ENCODE data around the gene NWD2.

Gene NWD2

DNA sequence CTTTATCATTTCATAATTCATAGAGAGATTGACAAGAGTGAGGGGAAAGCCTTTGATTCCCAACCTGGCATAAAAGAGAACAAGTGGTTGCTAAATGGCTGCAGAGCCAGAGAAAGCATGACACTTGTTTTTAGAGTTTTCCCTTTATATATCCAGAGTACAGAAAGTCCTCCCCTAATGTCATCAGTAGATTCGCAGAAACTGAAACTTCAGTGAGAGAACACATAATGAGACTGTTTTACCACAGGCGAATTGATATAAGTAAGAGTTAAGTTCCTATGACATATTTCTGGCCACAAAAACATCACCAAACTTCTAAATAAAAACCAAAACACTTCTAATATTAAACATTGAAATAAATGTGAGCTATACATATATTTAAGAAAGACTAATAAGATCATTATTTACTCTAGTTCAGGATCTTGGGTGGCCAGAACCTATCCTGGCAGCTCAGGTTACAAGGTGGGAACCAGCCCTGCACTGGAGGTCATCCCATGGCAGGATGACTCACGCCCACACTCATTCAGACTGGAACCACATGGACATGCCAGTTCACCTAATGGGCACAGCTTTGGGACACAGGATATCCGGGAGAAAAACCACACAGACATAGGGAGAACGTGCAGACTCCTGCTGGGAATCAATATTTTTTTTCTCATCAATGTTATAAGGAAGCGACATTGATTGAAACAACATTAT, 35.5 kb downstream of the NWD2 start:
- DNase-seq (ENCODE audit: low read depth in 2 of 2): no peak

DNA sequence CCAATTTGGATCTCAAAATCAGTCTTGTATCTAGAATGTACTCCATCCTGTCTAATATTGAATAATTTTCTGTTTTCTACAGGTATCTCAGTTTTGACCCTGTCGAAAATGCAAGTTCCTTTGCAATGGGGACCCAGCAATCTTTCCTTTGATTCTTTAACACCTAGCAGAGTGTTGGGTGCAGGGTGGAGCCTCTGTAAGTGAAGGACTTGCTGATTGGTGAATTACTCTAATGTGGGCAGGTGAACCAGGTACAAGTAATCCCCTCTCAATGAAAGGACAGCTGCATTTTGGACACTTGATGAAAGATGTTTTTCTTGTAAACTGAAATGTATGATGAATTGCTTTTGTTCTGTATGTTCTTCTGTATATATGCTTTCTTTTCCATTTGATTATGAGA, 54.9 kb downstream of the NWD2 start:
- DNase-seq (ENCODE audit: low read depth in 2 of 2): no peak

GRCh38 chr4:37304612-37305011, 60.1 kb downstream of the NWD2 start:
- no peak for DNase-seq (ENCODE audit: low read depth in 2 of 2)

- no peak for DNase-seq (ENCODE audit: low read depth in 2 of 2)
These were observed 61.4 kb downstream of the NWD2 start for GRCh38 chr4:37305984-37306383.

- DNase-seq (ENCODE audit: low read depth in 2 of 2): no peak
These were observed 72.6 kb downstream of the NWD2 start for GRCh38 chr4:37317104-37317643.

DNA sequence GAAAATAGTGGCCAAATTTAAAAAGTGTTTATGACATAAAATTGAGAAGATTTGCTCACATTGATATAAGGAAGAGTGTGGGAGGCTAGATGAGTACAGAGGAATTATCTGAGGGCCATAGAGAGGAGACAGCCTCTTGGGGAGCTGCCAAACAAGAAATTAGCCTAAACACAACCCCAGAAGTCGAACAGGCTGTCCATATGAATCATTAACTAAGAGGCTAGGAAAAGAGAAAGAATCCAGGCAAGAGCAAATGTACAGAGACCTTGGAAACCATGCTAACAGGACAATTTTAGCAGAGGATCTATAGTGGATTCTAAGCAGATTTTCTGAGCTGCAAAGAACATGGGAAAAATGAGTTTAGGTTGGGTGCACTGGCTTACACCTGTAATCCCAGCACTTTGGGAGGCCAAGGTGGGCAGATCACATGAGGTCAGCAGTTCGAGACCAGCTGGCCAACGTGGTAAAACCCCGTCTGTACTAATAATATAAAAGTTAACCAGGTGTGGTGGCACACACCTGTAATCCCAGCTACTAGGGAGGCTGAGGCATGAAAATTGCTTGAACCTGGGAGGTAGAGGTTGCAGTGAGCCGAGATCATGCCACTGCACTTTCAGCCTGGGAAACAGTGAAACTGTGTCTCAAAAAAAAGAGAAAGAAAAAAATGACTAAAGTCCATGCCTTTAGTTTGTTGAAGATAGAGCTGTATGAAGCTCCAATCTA, 76.1 kb downstream of the NWD2 start:
- DNase-seq (ENCODE audit: low read depth in 2 of 2): no peak

- DNase-seq (ENCODE audit: low read depth in 2 of 2): no peak
These were observed 77.6 kb downstream of the NWD2 start for GRCh38 chr4:37322122-37322521.

DNA sequence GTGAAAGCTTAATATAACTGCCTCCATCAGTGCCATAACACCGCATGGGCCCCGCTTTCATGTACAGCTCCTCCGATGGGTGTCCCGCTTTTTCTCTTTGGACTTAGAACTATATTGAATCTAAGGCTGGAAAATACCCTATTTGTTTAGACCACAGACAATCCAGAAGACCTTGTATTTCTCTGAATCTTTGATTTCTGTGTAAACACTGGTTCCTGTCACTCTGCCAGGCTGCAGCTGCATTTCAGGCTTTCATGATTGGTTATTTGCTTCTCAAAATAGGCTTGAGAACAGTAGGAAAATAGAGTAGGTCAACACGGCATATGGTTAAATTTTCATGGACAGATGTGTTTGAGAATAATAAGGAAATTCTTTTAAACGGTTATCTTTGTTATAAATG, 80.0 kb downstream of the NWD2 start:
- DNase-seq (ENCODE audit: low read depth in 2 of 2): no peak

- no peak for DNase-seq (ENCODE audit: low read depth in 2 of 2)
These were observed 82.3 kb downstream of the NWD2 start for GRCh38 chr4:37326852-37327251.

GRCh38 chr4:37338972-37339371, 94.4 kb downstream of the NWD2 start:
- DNase-seq (ENCODE audit: low read depth in 2 of 2): no peak

DNA sequence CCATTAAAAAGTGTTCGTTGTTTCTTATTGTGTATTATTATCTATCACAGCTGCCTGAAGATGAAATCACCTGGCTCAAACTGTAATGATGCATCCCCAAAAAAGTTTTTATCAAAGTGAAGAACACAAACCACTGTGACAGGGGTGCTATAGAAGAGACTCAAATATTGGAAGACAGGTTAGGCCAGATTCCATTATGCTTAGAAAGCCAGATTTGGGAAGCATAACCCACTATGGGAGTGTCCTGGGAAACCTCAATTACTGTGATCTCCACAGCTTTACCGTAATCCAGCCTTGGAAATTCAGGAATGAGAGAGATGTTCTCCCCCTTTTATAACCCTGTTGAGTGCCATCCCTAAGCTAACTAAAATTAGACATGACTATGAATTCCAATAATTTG, 114.2 kb downstream of the NWD2 start:
- DNase-seq (ENCODE audit: low read depth in 2 of 2): no peak

GRCh38 chr4:37359261-37359660, 114.7 kb downstream of the NWD2 start:
- DNase-seq (ENCODE audit: low read depth in 2 of 2): no peak

DNA sequence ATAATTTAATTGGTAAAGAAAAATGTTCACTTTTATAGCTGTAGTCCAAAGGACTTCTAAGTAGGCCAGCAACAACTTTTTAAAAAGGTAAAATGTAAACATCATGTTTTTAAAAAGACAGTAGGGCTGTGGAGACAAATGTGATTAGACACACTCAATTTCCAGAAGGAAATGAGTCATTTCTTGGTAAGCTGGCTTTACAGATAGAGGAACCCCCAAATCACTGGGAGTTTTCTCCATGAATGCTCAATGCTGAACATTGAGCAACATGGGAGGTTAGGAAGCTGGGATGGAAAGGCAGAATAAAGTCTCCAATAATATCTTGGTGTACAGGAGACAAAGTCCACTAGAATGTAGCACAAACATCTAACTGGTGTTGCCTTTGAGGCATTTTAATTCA, 121.3 kb downstream of the NWD2 start:
- no peak for DNase-seq (ENCODE audit: low read depth in 2 of 2)

GRCh38 chr4:37367901-37368300, 123.4 kb downstream of the NWD2 start:
- DNase-seq (ENCODE audit: low read depth in 2 of 2): no peak

DNA sequence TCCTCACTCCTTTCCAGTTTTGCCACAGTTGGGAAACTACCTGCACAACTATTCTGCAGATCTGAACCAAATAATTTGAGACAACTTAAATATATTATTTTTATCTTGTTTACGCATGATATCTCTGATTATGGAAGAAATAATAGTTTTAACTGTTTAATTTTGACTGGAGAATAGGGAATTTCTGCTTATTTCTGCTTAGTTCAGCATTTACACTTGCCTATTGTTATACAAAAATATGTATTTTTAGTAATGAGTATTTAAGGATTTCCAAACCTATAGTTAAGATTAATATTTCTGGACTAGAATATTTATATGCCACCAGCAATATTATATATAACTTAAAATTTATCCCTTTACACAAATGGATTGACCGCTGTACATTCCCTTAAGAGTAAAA, 125.5 kb downstream of the NWD2 start:
- DNase-seq (ENCODE audit: low read depth in 2 of 2): no peak

DNA sequence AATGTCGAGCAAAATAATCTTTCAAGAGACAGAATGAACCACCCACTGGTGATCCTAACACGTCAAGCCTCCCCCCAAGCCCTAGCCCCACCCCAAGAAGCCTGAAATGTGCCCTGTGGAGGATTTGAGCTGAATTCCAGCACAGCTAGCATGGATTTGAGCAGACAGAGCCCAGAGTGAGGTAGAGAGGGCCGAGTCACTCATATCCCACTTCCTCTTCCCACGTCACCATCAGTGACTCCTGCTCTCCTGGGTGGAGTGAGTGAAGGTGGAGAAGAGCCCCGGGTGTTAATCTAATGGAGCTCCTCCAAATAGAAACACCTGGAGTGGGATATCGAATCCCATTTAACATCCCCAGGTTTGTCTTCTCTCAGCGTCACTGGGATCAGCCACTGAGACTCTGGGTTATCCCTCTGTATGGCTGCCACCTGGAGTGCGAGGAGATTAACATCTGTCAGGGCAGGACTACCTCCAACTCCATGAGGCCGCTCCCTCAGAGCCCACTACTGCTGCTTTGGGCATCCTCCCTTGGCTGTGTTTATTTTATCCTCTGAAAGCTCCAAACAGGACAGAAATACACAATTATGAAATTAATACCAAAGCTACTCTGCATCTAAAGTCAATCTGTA, 136.6 kb downstream of the NWD2 start:
- DNase-seq (ENCODE audit: low read depth in 2 of 2): no peak

DNA sequence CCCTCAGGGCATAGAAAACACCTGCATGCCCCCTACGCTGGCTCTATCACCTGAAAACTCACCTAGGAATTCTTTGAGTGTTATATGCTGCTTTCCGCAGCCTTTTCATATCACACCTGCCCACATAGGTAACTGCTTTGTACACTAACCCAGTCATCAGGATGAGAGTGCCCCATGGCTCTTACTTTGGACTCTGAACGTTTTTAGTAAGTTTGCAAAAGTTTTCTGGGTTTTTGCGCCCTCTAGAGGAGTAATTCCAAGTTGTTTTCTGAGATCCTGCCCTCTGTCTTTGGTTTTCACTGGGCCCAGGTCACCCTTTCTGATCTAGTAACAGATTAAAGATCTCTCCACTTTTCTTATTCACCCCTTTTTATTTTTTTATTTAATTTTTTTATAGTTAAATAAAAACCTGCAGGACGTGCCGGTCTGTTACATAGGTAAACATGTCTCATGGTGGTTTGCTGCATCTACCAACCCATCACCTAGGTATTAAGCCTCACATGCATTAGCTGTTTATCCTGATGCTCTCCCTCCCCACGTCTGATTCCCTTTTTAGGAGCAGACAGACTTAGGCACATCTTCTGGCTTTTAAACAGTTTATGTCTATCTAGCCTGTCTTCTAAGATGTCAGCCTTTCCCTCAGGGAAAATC, 139.2 kb downstream of the NWD2 start:
- no peak for DNase-seq (ENCODE audit: low read depth in 2 of 2)

- no peak for DNase-seq (ENCODE audit: low read depth in 2 of 2)
These were observed 140.9 kb downstream of the NWD2 start for GRCh38 chr4:37385424-37385823.

- no peak for DNase-seq (ENCODE audit: low read depth in 2 of 2)
These were observed 144.3 kb downstream of the NWD2 start for GRCh38 chr4:37388681-37389365.

DNA sequence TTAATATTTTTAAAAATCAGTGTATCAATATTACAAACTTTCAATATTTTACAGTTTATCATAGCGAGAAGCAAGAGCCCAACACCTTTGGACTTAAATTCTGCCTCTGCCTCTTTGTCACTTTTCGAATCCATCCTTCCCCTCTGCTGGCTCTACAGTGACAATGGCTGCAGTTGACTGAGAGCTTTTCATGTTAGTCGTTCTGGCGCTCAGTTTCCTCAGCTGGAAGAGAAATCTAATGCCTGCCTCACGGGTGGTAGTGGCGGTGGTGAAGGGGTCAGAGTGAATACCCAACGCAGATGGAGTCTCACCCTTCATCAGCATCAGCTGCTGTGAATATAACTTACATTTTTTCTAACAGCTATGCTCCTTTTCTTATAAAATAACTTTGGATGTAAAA, 144.8 kb downstream of the NWD2 start:
- DNase-seq (ENCODE audit: low read depth in 2 of 2): no peak

DNA sequence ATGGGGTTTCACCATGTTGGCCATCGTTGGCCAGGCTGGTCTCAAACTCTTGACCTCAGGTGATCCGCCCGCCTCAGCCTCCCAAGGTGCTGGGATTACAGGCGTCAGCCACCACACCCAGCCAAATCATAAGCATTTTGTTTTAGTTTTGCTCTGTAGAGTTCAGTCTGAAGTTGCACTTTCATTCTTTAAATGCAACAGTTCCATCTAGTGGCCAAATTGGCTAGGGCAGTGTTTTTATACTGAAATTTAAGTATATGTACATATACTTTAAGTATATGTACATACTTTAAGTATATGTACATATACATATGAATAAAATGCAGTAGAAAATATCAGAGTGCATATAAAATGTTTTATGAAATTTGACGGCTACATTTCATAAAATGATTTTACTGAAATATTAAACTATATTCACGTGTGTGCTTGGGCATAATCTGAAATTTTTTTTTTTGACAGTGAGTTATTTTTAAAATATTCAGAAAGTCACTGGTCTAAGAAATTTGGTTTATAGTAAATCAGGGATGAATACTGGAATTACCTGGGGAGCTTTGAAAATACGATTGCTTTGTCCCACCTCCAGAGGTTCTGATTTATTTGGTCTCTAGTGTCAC, 145.5 kb downstream of the NWD2 start:
- DNase-seq (ENCODE audit: low read depth in 2 of 2): peak; percentile 2 to 12

All from fibroblast of skin of left biceps (primary cell).